Activated naive CD8-positive, alpha-beta T cell treated with anti-CD3 and anti-CD28 coated beads, Interleukin-2, amount 10 ng/mL, durations not matched to agents 7 days and 5 days (primary cell): ENCODE data around the gene BMP6. TPM values are rescaled to one million over a fixed set of nuclear protein-coding genes. Genes with fewer than 3 reads are reported as not detected.

ENCODE experiments used
- ATAC-seq: fragments of 150-1000 bp; cut with Tn5 transposase; one replicate; pipeline ENCODE4 v1.10.0; 2021; ENCODE audit warnings: low read depth, moderate library complexity
- POLR2A ChIA-PET: fragments of 350-600 bp; sonication (Branson Sonifier 250); formaldehyde crosslinking; loops from one replicate; lab custom pipeline; 2021; ENCODE audit warnings: antibody characterized with exemption; lab: Charles Lee
- DNase-seq: peaks from one replicate; pipeline ENCODE4 v3.0.0; 2021
- H3K27ac Mint-ChIP-seq: one replicate; pipeline ENCODE4 v1.8.0; 2022; ENCODE audit warnings: mild to moderate bottlenecking, mixed read lengths
- H3K27me3 Mint-ChIP-seq: one replicate; pipeline ENCODE4 v1.8.0; 2022; ENCODE audit warnings: mild to moderate bottlenecking, moderate library complexity, mixed read lengths
- H3K36me3 Mint-ChIP-seq: one replicate; pipeline ENCODE4 v1.8.0; 2021; ENCODE audit warnings: mild to moderate bottlenecking, mixed read lengths
- H3K4me1 Mint-ChIP-seq: one replicate; pipeline ENCODE4 v1.8.0; 2021; ENCODE audit warnings: mixed read lengths
- H3K4me3 Mint-ChIP-seq: one replicate; pipeline ENCODE4 v1.8.0; 2022; ENCODE audit warnings: mild to moderate bottlenecking, moderate library complexity, mixed read lengths
- H3K9me3 Mint-ChIP-seq: one replicate; pipeline ENCODE4 v1.8.0; 2021; ENCODE audit warnings: mixed read lengths
- total RNA-seq, 2 experiments: library from RNA; stranded (reverse); gene quantifications; one replicate each; pipeline ENCODE4 v1.2.3, GENCODE V29; 2021

Gene BMP6
- total RNA-seq, 2 experiments from 2014 or later: not detected

- no peak for ATAC-seq
Observed at GRCh38 chr6:7920425-7920824, 194.5 kb downstream of the BMP6 start.

DNA sequence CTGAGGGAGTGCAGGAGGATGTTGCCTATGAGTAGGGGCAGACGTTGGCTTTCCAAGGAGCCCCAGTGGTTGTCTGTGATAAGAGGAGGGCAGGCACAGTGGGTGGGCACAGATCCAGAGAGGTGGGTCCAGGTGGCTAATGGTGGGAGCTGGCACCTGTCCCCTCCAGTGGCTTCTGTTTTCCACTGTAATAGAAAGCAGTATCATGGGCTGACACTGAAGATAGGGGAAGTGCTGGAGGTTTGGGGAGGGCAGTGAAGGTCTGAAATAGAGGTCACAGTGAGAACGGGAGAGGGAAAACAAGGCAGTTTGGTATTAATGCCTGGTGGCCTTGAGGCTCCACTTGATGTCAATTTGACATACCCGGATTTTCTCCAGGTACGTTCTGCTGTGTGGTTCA lies 195.1 kb downstream of the BMP6 start:
- Mint-ChIP-seq H3K4me3 (no peak overlapping the region), H3K27ac (no peak overlapping the region), H3K4me1 (no peaks in the 10 kb centered on the region), H3K9me3 (peaks cover 4% of the 10 kb centered on the region), H3K27me3 (peaks cover 7% of the 10 kb centered on the region), H3K36me3 (no peaks in the 10 kb centered on the region)
- ATAC-seq (no peak), DNase-seq (no peak)
- POLR2A ChIA-PET: no interaction called here

More at GRCh38 chr6:7920425-7920824, 194.5 kb downstream of the BMP6 start:
- DNase-seq: no peak
- H3K9me3 Mint-ChIP-seq: peaks cover 4% of the 10 kb centered on the region
- no peaks in the 10 kb centered on the region for H3K36me3 Mint-ChIP-seq
- H3K4me3 Mint-ChIP-seq: no peak overlapping the region
- H3K4me1 Mint-ChIP-seq: no peaks in the 10 kb centered on the region
- H3K27ac Mint-ChIP-seq: no peak overlapping the region
- POLR2A ChIA-PET: no interaction called here
- peaks cover 7% of the 10 kb centered on the region for H3K27me3 Mint-ChIP-seq

DNA sequence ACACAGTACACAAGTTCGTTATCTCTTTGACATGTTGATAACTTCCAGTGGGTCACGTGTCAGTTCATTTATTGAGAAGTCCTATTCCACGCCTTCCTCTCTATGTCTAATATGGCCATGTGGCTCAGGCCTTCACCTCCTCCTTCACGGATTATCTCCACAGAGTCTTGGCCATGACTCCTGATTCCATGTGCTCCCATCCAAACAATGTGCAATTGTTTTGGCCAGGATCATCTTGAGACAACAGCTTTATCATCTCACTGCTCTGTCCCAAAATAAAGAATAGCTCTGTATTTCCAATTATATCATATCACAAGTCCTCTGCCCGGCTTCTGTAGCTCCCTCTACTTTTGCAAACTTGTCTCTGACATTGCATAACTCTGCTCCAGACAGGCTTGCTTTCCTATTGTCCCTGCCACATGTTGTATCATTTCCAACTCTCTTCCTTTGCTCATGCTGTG lies 195.8 kb downstream of the BMP6 start:
- peaks cover 4% of the 10 kb centered on the region for H3K9me3 Mint-ChIP-seq

DNA sequence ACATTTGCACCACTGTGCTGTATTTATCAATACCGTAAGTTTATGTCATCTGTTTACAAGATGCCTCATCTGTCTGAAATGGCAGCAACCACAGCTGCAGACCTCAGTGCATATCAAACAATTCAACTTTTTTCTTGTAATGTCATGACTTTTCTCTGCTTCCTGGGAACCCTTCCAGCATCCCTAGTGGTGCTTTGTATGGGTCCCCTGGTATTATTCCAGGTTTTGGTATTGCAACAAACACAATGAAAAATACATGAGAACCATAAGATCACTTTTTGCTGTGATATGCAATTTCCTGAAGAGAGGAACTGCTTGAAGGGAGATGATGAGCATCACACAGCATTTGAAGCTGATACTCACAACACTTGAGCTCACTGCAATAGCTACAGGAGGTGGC lies 196.7 kb downstream of the BMP6 start:
- ATAC-seq (no peak), DNase-seq (no peak)
- Mint-ChIP-seq H3K36me3 (no peaks in the 10 kb centered on the region), H3K9me3 (peaks cover 4% of the 10 kb centered on the region), H3K27ac (no peak overlapping the region), H3K27me3 (peaks cover 7% of the 10 kb centered on the region), H3K4me3 (no peak overlapping the region), H3K4me1 (no peaks in the 10 kb centered on the region)
- POLR2A ChIA-PET: no interaction called here

More for the DNA sequence above, 195.8 kb downstream of the BMP6 start:
- H3K4me3 Mint-ChIP-seq: no peak overlapping the region
- POLR2A ChIA-PET: no interaction called here
- no peak for DNase-seq
- H3K36me3 Mint-ChIP-seq: no peaks in the 10 kb centered on the region
- no peak for ATAC-seq
- H3K27me3 Mint-ChIP-seq: peaks cover 7% of the 10 kb centered on the region
- H3K4me1 Mint-ChIP-seq: no peaks in the 10 kb centered on the region
- H3K27ac Mint-ChIP-seq: no peak overlapping the region

GRCh38 chr6:7924867-7925266 lies 199.0 kb downstream of the BMP6 start:
- H3K27me3 Mint-ChIP-seq: peaks cover 23% of the 10 kb centered on the region
- POLR2A ChIA-PET: no interaction called here
- H3K4me3 Mint-ChIP-seq: no peak overlapping the region
- no peaks in the 10 kb centered on the region for H3K36me3 Mint-ChIP-seq
- H3K4me1 Mint-ChIP-seq: no peaks in the 10 kb centered on the region
- DNase-seq (no peak), ATAC-seq (no peak)
- peaks cover 4% of the 10 kb centered on the region for H3K9me3 Mint-ChIP-seq
- no peak overlapping the region for H3K27ac Mint-ChIP-seq

Other genes starting within 250 kb of the BMP6 start
- under 1 TPM; 0.11 to 0.17 TPM for gene DSP, start 184.4 kb upstream of the BMP6 start, total RNA-seq
- gene SNRNP48, start 135.9 kb upstream of the BMP6 start, total RNA-seq: 10 to 100 TPM; 19.8 to 21.6 TPM
- gene TXNDC5, start 184.7 kb downstream of the BMP6 start, total RNA-seq: 10 to 100 TPM; 17.5 to 19.0 TPM